Measurements from ENCODE around the gene SLC12A7. TPM values are rescaled to one million over a fixed set of nuclear protein-coding genes. Genes with fewer than 3 reads are reported as not detected.

SLC12A7 gene
- total RNA-seq, 2 donors from 2014 or later = 27.6 to 138 TPM

- DNase-seq (ENCODE audit: low spot score) = no peak
- no peak for TF ChIP-seq CTCF (IDR thresholded peaks at IDR 0.05)
- TF ChIP-seq POLR2AphosphoS5 (IDR thresholded peaks at IDR 0.05) = no peak
- no peak for TF ChIP-seq POLR2A (IDR thresholded peaks at IDR 0.05)
- no peaks in the 10 kb centered on the region for H3K9me3 ChIP-seq
- intact Hi-C loops (cut with DNase I) = loop anchor here (2.0 to 5.0 kb wide), 2 partner anchors 41 to 131 kb away; no protein-coding TSS in a partner anchor
- 98% methylated on average over 13 of the region's 13 CpGs for WGBS
- no peaks in the 10 kb centered on the region for H3K27me3 ChIP-seq (replicated peaks; ENCODE audit: insufficient read depth)
- H3K36me3 ChIP-seq = no peaks in the 10 kb centered on the region
- H3K27ac ChIP-seq = no peak overlapping the region
- H3K4me3 ChIP-seq = no peak overlapping the region
- peaks cover 9% of the 10 kb centered on the region for H3K4me1 ChIP-seq (replicated peaks)
Measured at GRCh38 chr5:1005904-1006655, 105.8 kb downstream of the SLC12A7 start.

GRCh38 chr5:1005249-1005851 is 106.5 kb downstream of the SLC12A7 start:
- Histone ChIP-seq H3K4me1 (replicated peaks) (peaks cover 9% of the 10 kb centered on the region), H3K36me3 (no peaks in the 10 kb centered on the region), H3K27ac (peak overlapping the region; percentile 17 to 39), H3K4me3 (peak overlapping the region; percentile 42 to 45), H3K9me3 (no peaks in the 10 kb centered on the region), H3K27me3 (replicated peaks; ENCODE audit: insufficient read depth) (no peaks in the 10 kb centered on the region)
- no peak for DNase-seq (ENCODE audit: low spot score)
- TF ChIP-seq CTCF (IDR thresholded peaks at IDR 0.05) = no peak
- no peak for TF ChIP-seq POLR2A (IDR thresholded peaks at IDR 0.05)
- no peak for TF ChIP-seq POLR2AphosphoS5 (IDR thresholded peaks at IDR 0.05)
- WGBS = 72% methylated on average over 30 of the region's 47 CpGs
- intact Hi-C loops (cut with DNase I) = loop anchor here (2.0 to 5.0 kb wide), 2 partner anchors 41 to 132 kb away; no protein-coding TSS in a partner anchor

- TF ChIP-seq POLR2AphosphoS5 (IDR thresholded peaks at IDR 0.05) (no peak), POLR2A (IDR thresholded peaks at IDR 0.05) (no peak), CTCF (IDR thresholded peaks at IDR 0.05) (peak in 2 of 4 experiments; percentile 34 to 41)
- Histone ChIP-seq H3K27me3 (replicated peaks; ENCODE audit: insufficient read depth) (no peaks in the 10 kb centered on the region), H3K4me1 (replicated peaks) (peaks cover 7% of the 10 kb centered on the region), H3K9me3 (no peaks in the 10 kb centered on the region), H3K27ac (peak overlapping the region; percentile 17 to 39), H3K36me3 (no peaks in the 10 kb centered on the region), H3K4me3 (peak overlapping the region; percentile 42 to 45)
- 3% methylated on average over 67 of the region's 88 CpGs for WGBS
- DNase-seq (ENCODE audit: low spot score) = peak; percentile 56
- intact Hi-C loops (cut with DNase I) = loop anchor here (2.0 to 5.0 kb wide), 3 partner anchors 40 to 133 kb away; no protein-coding TSS in a partner anchor
Measured at GRCh38 chr5:1004461-1005248, 107.2 kb downstream of the SLC12A7 start.

- no peaks in the 10 kb centered on the region for H3K4me1 ChIP-seq (replicated peaks)
- H3K9me3 ChIP-seq = no peaks in the 10 kb centered on the region
- H3K36me3 ChIP-seq = no peaks in the 10 kb centered on the region
- TF ChIP-seq CTCF (IDR thresholded peaks at IDR 0.05) (no peak), POLR2AphosphoS5 (IDR thresholded peaks at IDR 0.05) (peak; percentile 67)
- H3K27me3 ChIP-seq (replicated peaks; ENCODE audit: insufficient read depth) = no peaks in the 10 kb centered on the region
- WGBS = 40% methylated on average over 21 of the region's 21 CpGs
- no peak overlapping the region for H3K4me3 ChIP-seq
- no peak overlapping the region for H3K27ac ChIP-seq
- DNase-seq (ENCODE audit: low spot score) = peak; percentile 88
- intact Hi-C loops (cut with DNase I) = loop anchor here (5.0 kb wide), 1 partner anchor 76 kb away; no protein-coding TSS in a partner anchor
Measured at GRCh38 chr5:1003296-1003937, 108.4 kb downstream of the SLC12A7 start.
